Neural progenitor cell (in vitro differentiated cells): Measurements from ENCODE around the gene SCYGR1. TPM values are rescaled to one million over a fixed set of nuclear protein-coding genes. Genes with fewer than 3 reads are reported as not detected.

Experiments used
- DNase-seq: peaks from one replicate; pipeline ENCODE4 v3.0.0-alpha.2; 2016; ENCODE audit warnings: low spot score
- H2AFZ ChIP-seq: fragments of 200-600 bp; sonication (generic); replicated peaks from 2 replicates; pipeline ENCODE4 v1.6.1; 2016; ENCODE audit warnings: antibody characterized with exemption
- H3F3A ChIP-seq: fragments of 200-600 bp; sonication (generic); 2 replicates; pipeline ENCODE4 v1.6.1; 2016; ENCODE audit warnings: antibody characterized with exemption, low read depth
- H3K27ac ChIP-seq: fragments of 200-600 bp; sonication (generic); 2 replicates; pipeline ENCODE4 v1.5.1; 2016; ENCODE audit warnings: mild to moderate bottlenecking
- H3K27me3 ChIP-seq: fragments of 200-600 bp; sonication (generic); 2 replicates; pipeline ENCODE4 v1.6.1; 2016; ENCODE audit warnings: mild to moderate bottlenecking, moderate library complexity
- H3K36me3 ChIP-seq: fragments of 200-600 bp; sonication (generic); 2 replicates; pipeline ENCODE4 v1.5.1; 2016
- H3K4me1 ChIP-seq: fragments of 200-600 bp; sonication (generic); 2 replicates; pipeline ENCODE4 v1.6.1; 2016; ENCODE audit warnings: mixed run types
- H3K4me2 ChIP-seq: fragments of 200-600 bp; sonication (generic); 2 replicates; pipeline ENCODE4 v1.6.1; 2016
- H3K4me3 ChIP-seq: fragments of 200-600 bp; sonication (generic); 2 replicates; pipeline ENCODE4 v1.5.1; 2016
- H3K79me2 ChIP-seq: fragments of 200-600 bp; sonication (generic); 2 replicates; pipeline ENCODE4 v1.6.1; 2016; ENCODE audit warnings: low read depth
- H3K9ac ChIP-seq: fragments of 200-600 bp; sonication (generic); 2 replicates; pipeline ENCODE4 v1.6.1; 2016
- H3K9me3 ChIP-seq: fragments of 200-600 bp; sonication (generic); 2 replicates; pipeline ENCODE4 v1.5.1; 2016; ENCODE audit warnings: low read depth
- H4K20me1 ChIP-seq: fragments of 200-600 bp; sonication (generic); 2 replicates; pipeline ENCODE4 v1.6.1; 2016; ENCODE audit warnings: low read depth
- H3K27ac Mint-ChIP-seq: 3 replicates; pipeline ENCODE4 v1.8.0; 2021; ENCODE audit warnings: mixed read lengths
- H3K27me3 Mint-ChIP-seq: 2 replicates; pipeline ENCODE4 v1.8.0; 2022; ENCODE audit warnings: low read depth, mild to moderate bottlenecking, inconsistent platforms, moderate library complexity, mixed read lengths; ENCODE audit not compliant: insufficient read depth
- H3K36me3 Mint-ChIP-seq: 3 replicates; pipeline ENCODE4 v1.8.0; 2021; ENCODE audit warnings: mixed read lengths
- H3K4me1 Mint-ChIP-seq: 3 replicates; pipeline ENCODE4 v1.8.0; 2021; ENCODE audit warnings: mixed read lengths
- H3K4me3 Mint-ChIP-seq: 3 replicates; pipeline ENCODE4 v1.8.0; 2021; ENCODE audit warnings: mild to moderate bottlenecking, moderate library complexity, mixed read lengths
- H3K9me3 Mint-ChIP-seq: 3 replicates; pipeline ENCODE4 v1.8.0; 2020; ENCODE audit warnings: mixed read lengths
- EZH2 ChIP-seq: fragments of 200-600 bp; sonication (generic); IDR thresholded peaks from 2 replicates; pipeline ENCODE4 v1.6.1; 2017; ENCODE audit warnings: antibody characterized with exemption, mild to moderate bottlenecking, moderate library complexity
- EZH2phosphoT487 ChIP-seq: fragments of 200-600 bp; sonication (generic); IDR thresholded peaks from 2 replicates; pipeline ENCODE4 v1.6.1; 2017; ENCODE audit warnings: antibody characterized with exemption
- total RNA-seq: library from RNA; depleted of rRNA; stranded (reverse); fragments of >200 nt; gene quantifications from 2 replicates; pipeline ENCODE4 v1.2.3, GENCODE V29; 2015; ENCODE audit warnings: low replicate concordance
- TF ChIP-seq, protein P1 (sequence below): fragments of 200-600 bp; sonication (generic); IDR thresholded peaks from 2 replicates; pipeline ENCODE4 v1.5.1; 2017; ENCODE audit warnings: antibody characterized with exemption, mild to moderate bottlenecking

SCYGR1 gene
- total RNA-seq, 1 donor from 2014 or later: not detected

DNA sequence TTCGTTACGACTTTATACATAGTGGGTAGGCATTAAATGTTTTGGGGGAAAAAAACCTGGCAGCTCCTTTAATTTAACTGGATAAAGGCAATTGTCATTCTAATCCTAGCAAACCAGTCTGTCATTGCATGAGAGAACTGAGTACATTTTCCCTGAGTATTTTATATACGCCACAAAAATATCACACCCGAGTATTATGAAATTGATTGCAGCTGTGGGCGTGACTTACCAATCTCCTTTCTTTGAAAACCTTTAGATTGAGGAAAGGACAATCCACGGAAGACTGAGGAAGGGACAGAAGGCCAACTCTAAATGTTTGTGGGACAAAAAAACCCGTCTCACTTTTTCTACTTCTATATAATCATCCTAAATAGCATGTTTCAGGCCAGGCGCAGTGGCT, 17.7 kb downstream of the SCYGR1 start:
- H3K27ac Mint-ChIP-seq: no peak overlapping the region
- no peaks in the 10 kb centered on the region for H3K27me3 ChIP-seq
- no peak overlapping the region for H3K4me3 Mint-ChIP-seq
- H3K79me2 ChIP-seq: no peaks in the 10 kb centered on the region
- no peak overlapping the region for H3K4me2 ChIP-seq
- H3K9ac ChIP-seq: no peak overlapping the region
- no peaks in the 10 kb centered on the region for H3K4me1 Mint-ChIP-seq
- H3K36me3 Mint-ChIP-seq: no peaks in the 10 kb centered on the region
- H2AFZ ChIP-seq: no peak overlapping the region
- H3K27me3 Mint-ChIP-seq: peaks cover 4% of the 10 kb centered on the region
- H3K4me1 ChIP-seq: no peaks in the 10 kb centered on the region
- H3K9me3 Mint-ChIP-seq: no peaks in the 10 kb centered on the region
- no peaks in the 10 kb centered on the region for H3F3A ChIP-seq
- no peaks in the 10 kb centered on the region for H4K20me1 ChIP-seq
- H3K27ac ChIP-seq: no peak overlapping the region
- no peaks in the 10 kb centered on the region for H3K36me3 ChIP-seq
- no peak overlapping the region for H3K4me3 ChIP-seq
- TF ChIP-seq EZH2 (no peak), EZH2phosphoT487 (no peak)
- TF ChIP-seq, protein P1, sequence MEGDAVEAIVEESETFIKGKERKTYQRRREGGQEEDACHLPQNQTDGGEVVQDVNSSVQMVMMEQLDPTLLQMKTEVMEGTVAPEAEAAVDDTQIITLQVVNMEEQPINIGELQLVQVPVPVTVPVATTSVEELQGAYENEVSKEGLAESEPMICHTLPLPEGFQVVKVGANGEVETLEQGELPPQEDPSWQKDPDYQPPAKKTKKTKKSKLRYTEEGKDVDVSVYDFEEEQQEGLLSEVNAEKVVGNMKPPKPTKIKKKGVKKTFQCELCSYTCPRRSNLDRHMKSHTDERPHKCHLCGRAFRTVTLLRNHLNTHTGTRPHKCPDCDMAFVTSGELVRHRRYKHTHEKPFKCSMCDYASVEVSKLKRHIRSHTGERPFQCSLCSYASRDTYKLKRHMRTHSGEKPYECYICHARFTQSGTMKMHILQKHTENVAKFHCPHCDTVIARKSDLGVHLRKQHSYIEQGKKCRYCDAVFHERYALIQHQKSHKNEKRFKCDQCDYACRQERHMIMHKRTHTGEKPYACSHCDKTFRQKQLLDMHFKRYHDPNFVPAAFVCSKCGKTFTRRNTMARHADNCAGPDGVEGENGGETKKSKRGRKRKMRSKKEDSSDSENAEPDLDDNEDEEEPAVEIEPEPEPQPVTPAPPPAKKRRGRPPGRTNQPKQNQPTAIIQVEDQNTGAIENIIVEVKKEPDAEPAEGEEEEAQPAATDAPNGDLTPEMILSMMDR: no peak
- no peaks in the 10 kb centered on the region for H3K9me3 ChIP-seq
- DNase-seq: no peak

DNA sequence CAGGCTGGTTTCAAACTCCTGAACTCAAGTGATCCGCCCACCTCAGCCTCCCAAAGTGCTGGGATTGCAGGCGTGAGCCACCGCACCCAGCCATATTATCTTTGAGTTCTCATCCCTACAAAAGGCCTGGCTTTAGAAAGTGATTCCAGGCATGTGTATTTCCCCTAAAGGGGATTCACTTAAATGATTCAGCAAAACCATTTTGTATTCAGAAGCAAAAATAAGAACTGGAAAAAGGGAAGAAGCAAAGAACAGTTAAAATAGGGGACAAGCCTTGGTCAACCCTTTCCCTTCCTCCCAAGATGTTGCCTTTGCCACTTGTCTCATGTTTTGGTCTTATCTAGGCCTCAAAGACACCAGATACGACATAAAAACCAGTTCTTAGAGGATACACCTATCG, 19.2 kb downstream of the SCYGR1 start:
- Mint-ChIP-seq H3K27ac (no peak overlapping the region), H3K4me3 (no peak overlapping the region), H3K9me3 (no peaks in the 10 kb centered on the region), H3K4me1 (no peaks in the 10 kb centered on the region), H3K27me3 (peaks cover 4% of the 10 kb centered on the region), H3K36me3 (peaks cover under 1% of the 10 kb centered on the region)
- Histone ChIP-seq H2AFZ (no peak overlapping the region), H3K4me1 (no peaks in the 10 kb centered on the region), H3K27ac (no peak overlapping the region), H3K27me3 (no peaks in the 10 kb centered on the region), H3K79me2 (no peaks in the 10 kb centered on the region), H3K9me3 (no peaks in the 10 kb centered on the region), H3K4me3 (no peak overlapping the region), H3K4me2 (no peak overlapping the region), H3K36me3 (no peaks in the 10 kb centered on the region), H4K20me1 (no peaks in the 10 kb centered on the region), H3F3A (no peaks in the 10 kb centered on the region), H3K9ac (no peak overlapping the region)
- TF ChIP-seq EZH2phosphoT487 (no peak), EZH2 (no peak)
- TF ChIP-seq, protein P1: no peak
- DNase-seq: no peak

DNA sequence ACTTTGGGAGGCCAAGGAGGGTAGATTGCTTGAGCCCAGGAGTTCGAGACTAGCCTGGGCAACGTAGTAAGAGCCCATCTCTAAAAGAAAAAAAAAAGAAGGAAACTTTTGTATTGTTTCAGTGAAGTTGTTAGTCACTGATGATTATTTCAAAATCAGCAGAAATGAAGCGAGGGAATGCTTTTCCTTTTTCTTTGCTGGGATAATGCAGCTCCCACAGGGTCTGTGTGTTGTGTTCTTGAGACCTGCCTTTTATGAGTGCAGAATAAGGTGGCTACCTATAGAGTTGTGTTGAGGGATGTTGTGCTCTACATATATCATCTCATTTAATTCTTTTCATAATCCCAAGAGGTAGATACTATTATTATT, 20.3 kb downstream of the SCYGR1 start:
- TF ChIP-seq EZH2 (no peak), EZH2phosphoT487 (no peak)
- TF ChIP-seq, protein P1: no peak
- Histone ChIP-seq H3K4me2 (no peak overlapping the region), H3K9ac (no peak overlapping the region), H2AFZ (no peak overlapping the region), H3K9me3 (no peaks in the 10 kb centered on the region), H3K27me3 (no peaks in the 10 kb centered on the region), H4K20me1 (no peaks in the 10 kb centered on the region), H3K4me1 (no peaks in the 10 kb centered on the region), H3F3A (no peaks in the 10 kb centered on the region), H3K36me3 (no peaks in the 10 kb centered on the region), H3K27ac (no peak overlapping the region), H3K4me3 (no peak overlapping the region), H3K79me2 (no peaks in the 10 kb centered on the region)
- no peak overlapping the region for H3K4me3 Mint-ChIP-seq
- peaks cover 4% of the 10 kb centered on the region for H3K27me3 Mint-ChIP-seq
- no peaks in the 10 kb centered on the region for H3K9me3 Mint-ChIP-seq
- H3K36me3 Mint-ChIP-seq: peaks cover 4% of the 10 kb centered on the region
- no peaks in the 10 kb centered on the region for H3K4me1 Mint-ChIP-seq
- no peak for DNase-seq
- no peak overlapping the region for H3K27ac Mint-ChIP-seq
